ENCODE results near the gene DENND6B.

The DENND6B gene

DNA sequence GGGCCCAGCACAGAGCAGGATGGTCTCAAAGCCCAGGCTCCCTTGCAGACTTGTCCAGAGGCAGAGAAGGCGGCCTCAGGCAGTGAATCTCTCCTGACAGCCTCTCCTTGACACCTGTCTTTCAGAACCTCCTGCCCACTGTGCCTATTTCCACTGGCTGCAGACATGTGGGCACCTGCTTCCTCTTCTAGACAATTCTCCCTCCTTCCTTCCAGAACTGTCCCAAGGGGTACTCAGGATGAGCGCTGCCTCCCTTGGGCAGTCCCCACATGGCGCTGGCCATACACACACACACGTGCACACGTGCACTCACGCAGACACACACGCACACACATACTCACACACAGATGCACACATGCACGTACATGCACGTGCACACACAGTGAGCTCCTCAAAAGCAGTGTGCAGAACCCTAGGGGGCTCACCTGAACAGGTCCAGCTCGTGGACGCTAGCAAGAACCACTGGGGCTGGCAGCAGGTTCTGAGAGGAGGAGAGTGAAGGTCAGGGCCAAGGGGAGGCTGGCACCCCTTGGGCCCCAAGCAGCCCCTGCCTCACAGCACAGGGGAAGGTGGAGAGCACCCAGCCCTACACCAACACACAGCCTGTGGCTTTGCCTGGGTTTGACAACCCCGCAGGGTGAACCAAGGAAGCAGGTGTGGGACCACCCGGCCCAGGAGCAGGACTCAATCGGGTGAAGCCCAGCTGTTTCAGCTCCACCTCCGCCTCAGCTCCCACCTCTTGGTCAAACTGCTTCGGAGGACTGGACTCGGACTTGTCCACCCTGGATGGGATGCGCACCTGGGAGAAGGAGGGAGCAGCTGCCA is 11.3 kb downstream of the DENND6B start:
- CTCF ChIA-PET: interaction anchor here (1.0 to 1.9 kb wide), 4 partner anchors 10 to 41 kb away, joined by 3 to 6 read pairs (median 4); no protein-coding TSS in a partner anchor
- Mint-ChIP-seq H3K27ac (peak overlapping the region; percentile 86), H3K4me3 (peak overlapping the region; percentile 65)

DNA sequence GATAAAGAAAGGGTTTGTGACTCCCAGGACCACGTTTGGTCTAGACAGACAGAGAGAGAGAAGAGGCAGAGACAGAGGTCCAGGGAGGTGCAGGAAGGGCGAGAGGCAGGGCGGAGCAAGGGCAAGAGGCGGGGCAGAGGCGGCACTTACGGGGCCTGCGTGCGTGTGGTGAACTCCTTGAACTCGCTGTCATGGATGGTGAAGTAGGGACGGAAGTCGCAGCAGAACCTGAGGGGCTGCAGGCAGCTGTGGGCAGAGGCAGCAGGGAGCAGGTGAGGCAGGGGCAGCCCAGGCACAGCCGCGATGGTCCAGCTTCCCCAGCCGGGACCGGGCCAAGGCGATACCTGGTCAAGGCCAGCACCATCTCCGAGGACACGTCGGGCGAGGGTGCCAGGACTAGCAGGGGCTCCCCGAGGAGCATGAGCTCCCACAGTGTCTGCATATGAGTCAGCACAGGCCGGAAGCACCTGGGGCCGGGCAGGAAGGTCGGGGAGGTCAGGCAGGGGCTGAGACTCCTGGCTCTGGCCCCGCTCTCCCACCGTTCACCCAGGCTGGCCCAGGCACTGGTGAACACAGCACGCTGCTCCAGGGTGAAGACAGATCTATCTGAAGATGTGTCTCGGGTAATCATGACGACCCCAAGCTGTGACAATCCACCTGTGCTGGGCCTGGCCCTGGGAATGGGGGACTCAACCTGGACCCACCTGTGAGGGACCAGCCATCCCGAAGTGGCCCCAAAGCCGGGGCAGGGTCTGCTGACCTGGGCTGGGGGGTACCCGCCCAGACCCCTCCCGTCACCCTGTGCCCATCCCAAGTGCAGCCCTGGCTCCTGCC is 12.1 kb downstream of the DENND6B start:
- H3K4me1 Mint-ChIP-seq: peaks cover 19% of the 10 kb centered on the region
- peaks cover 10% of the 10 kb centered on the region for H3K27me3 Mint-ChIP-seq
- H3K9me3 Mint-ChIP-seq: no peaks in the 10 kb centered on the region
- peak overlapping the region; percentile 69 for H3K4me3 Mint-ChIP-seq
- H3K36me3 Mint-ChIP-seq: no peaks in the 10 kb centered on the region
- H3K27ac Mint-ChIP-seq: peak overlapping the region; percentile 86
- CTCF ChIA-PET: interaction anchor here (0.7 to 1.6 kb wide), 4 partner anchors 10 to 40 kb away, joined by 3 to 4 read pairs (median 3); no protein-coding TSS in a partner anchor
- peak; percentile 85 for DNase-seq

More for the DNA sequence above, 11.3 kb downstream of the DENND6B start:
- DNase-seq: no peak
- Mint-ChIP-seq H3K36me3 (no peaks in the 10 kb centered on the region), H3K4me1 (peaks cover 19% of the 10 kb centered on the region), H3K27me3 (peaks cover 8% of the 10 kb centered on the region), H3K9me3 (no peaks in the 10 kb centered on the region)

DNA sequence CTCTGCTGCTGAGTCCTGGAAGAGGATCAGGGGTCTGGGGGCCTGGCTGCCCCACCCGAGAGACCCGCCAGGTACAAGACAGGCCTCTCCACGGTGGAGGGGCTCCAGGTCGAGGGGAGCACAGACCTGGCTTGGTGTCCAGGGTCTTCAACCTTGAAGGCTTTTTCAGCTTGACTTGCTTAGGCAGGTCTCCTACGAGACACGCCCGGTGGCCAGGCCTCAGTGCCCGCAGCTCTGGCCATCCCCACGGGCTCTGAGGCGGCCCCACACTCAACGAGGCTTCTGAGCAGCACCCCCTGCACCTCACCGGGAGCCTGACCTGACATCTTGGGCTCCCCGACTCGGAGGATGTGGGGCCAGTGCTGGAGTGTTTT is 12.7 kb downstream of the DENND6B start:
- CTCF ChIA-PET: interaction anchor here (0.7 to 1.6 kb wide), 4 partner anchors 11 to 40 kb away, joined by 3 to 4 read pairs (median 3); no protein-coding TSS in a partner anchor
- peaks cover 16% of the 10 kb centered on the region for H3K27me3 Mint-ChIP-seq

DNA sequence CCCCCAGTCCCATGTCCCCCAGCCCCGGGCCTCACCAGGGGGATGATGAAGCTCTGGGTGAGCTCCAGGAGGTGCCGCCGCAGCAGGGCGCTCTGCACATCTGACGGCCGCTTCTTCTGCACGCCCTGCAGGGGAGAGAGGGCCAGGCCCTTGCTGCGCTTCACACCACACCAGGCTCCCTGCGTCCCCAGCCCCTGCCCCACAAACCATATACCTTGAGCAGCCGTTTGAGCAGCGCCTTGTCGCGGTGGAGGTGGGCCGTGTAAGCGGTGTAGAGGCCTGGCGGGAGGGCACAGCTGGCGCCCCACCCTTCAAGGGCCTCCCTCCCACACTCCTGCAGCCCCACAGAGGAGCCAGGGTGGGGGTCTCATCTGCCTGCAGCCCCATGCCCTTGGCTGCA is 13.2 kb downstream of the DENND6B start:
- Mint-ChIP-seq H3K36me3 (no peaks in the 10 kb centered on the region), H3K27ac (peak overlapping the region; percentile 82), H3K4me1 (peaks cover 22% of the 10 kb centered on the region), H3K9me3 (no peaks in the 10 kb centered on the region), H3K27me3 (peaks cover 20% of the 10 kb centered on the region), H3K4me3 (peak overlapping the region; percentile 69)
- DNase-seq: no peak
- CTCF ChIA-PET: interaction anchor here (1.5 to 1.6 kb wide), 2 partner anchors 37 to 39 kb away, joined by 3 to 4 read pairs; no protein-coding TSS in a partner anchor

More for the DNA sequence above, 12.7 kb downstream of the DENND6B start:
- no peaks in the 10 kb centered on the region for H3K9me3 Mint-ChIP-seq
- H3K4me1 Mint-ChIP-seq: peaks cover 19% of the 10 kb centered on the region
- peak overlapping the region; percentile 82 for H3K27ac Mint-ChIP-seq
- no peak for DNase-seq
- peak overlapping the region; percentile 69 for H3K4me3 Mint-ChIP-seq
- no peaks in the 10 kb centered on the region for H3K36me3 Mint-ChIP-seq

DNA sequence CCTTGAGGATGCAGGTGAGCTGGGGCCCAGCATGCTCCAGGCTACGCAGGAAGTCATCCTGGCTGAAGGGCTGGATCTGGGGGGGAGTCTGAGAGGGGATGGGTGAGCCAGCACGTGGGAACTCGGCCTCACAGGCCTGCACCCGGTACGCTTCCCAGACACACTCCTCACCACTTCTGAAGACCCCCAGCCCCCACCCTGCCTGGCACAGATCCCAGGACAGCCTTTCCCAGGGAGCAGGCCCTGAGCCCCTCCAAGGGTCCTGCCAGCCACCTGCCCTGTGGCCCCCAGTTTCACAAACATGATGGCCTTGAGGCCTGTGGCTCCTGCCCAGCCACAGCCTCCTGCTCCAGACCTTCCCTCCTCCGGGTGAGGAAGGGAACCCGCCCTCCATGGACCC is 13.8 kb downstream of the DENND6B start:
- no peaks in the 10 kb centered on the region for H3K9me3 Mint-ChIP-seq
- CTCF ChIA-PET: no interaction called here
- no peak for DNase-seq
- H3K36me3 Mint-ChIP-seq: no peaks in the 10 kb centered on the region
- H3K27me3 Mint-ChIP-seq: peaks cover 24% of the 10 kb centered on the region
- peaks cover 25% of the 10 kb centered on the region for H3K4me1 Mint-ChIP-seq
- no peak overlapping the region for H3K4me3 Mint-ChIP-seq
- no peak overlapping the region for H3K27ac Mint-ChIP-seq

DNA sequence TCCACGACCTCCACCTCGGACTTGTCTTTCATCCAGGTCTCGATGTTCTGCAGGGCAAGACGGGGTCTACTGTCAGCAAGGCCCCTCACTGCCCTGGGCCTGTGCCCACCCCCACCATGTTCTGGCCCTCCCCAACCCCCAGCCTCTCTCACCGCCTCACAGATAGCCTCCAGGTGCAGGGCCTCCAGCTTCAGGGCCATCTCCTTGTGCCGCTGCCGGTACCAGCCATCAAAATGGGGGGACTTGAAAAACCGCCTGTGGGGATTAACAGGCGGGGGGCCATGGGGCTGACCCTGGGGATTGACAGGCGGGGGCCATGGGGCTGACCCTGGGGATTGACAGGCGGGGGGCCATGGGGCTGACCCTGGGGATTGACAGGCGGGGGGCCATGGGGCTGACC is 14.4 kb downstream of the DENND6B start:
- DNase-seq: no peak
- Mint-ChIP-seq H3K4me3 (no peak overlapping the region), H3K27me3 (peaks cover 27% of the 10 kb centered on the region), H3K4me1 (peaks cover 25% of the 10 kb centered on the region), H3K36me3 (no peaks in the 10 kb centered on the region), H3K27ac (no peak overlapping the region), H3K9me3 (no peaks in the 10 kb centered on the region)
- CTCF ChIA-PET: no interaction called here

DNA sequence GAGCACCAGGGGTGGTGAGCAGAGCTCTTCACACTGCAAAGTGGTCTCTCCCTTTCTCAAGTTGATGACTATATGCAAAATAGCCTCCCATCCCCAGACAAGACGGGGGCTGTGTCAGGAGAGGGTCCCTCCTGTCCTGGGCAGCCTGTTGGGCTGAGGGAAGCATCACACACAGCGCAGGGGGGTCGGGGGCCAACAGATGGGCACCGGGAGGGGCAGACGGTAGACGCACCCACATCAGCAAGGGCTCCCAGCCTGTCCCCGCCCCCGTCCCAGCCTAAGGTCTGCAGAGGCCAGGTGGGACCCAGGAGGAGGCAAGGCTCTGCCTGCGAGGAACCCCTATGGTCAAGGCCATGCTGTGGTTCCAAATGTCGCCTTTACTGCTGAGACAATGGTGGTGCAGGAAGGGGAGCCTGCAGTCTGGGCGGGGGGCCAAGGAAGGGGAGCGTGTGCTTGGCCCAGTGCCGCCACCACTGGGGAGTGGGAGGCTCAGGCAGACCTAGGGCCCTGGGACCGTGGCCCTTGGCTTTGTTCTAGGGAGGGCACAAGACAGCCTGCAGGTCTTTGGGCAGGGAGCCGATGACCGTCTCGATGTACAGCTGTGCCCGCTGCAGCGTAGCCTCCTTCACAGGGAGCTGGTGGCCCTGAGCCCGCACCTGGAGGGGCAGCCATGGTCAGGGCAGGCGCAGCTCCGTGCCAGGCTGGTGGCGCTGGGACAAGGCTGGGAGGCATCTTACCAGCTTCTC is 15.0 kb downstream of the DENND6B start:
- Mint-ChIP-seq H3K27me3 (peaks cover 30% of the 10 kb centered on the region), H3K36me3 (no peaks in the 10 kb centered on the region), H3K9me3 (no peaks in the 10 kb centered on the region), H3K4me1 (peaks cover 25% of the 10 kb centered on the region), H3K4me3 (no peak overlapping the region), H3K27ac (no peak overlapping the region)
- CTCF ChIA-PET: no interaction called here
- DNase-seq: no peak

DNA sequence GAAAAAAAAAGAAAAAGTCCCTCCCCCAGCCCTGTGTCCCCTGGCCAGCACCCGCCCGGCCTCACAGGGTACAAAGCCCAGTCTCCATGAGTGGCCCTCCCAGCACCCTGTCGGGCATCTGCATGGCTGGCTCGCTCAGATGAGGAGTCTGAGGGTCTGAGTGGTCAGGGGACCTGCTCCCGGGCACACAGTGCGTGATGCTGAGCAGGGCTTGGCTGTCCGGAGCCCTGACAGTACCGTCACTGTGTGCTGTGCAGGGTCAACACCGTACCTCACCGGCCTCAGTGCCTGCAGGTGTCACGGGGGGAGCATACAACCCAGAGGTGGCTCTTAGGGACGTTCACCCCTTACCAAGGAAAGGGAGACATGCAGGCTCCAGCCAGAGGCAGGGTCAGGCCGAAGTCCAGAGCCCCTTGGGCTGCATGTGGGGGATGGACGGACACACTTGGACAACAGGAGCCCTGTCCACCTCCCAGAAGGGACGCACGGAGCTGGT is 15.8 kb downstream of the DENND6B start:
- H3K9me3 Mint-ChIP-seq: no peaks in the 10 kb centered on the region
- no peak overlapping the region for H3K4me3 Mint-ChIP-seq
- CTCF ChIA-PET: no interaction called here
- H3K4me1 Mint-ChIP-seq: peaks cover 29% of the 10 kb centered on the region
- no peak overlapping the region for H3K27ac Mint-ChIP-seq
- no peak for DNase-seq
- H3K27me3 Mint-ChIP-seq: peaks cover 38% of the 10 kb centered on the region
- no peaks in the 10 kb centered on the region for H3K36me3 Mint-ChIP-seq

DNA sequence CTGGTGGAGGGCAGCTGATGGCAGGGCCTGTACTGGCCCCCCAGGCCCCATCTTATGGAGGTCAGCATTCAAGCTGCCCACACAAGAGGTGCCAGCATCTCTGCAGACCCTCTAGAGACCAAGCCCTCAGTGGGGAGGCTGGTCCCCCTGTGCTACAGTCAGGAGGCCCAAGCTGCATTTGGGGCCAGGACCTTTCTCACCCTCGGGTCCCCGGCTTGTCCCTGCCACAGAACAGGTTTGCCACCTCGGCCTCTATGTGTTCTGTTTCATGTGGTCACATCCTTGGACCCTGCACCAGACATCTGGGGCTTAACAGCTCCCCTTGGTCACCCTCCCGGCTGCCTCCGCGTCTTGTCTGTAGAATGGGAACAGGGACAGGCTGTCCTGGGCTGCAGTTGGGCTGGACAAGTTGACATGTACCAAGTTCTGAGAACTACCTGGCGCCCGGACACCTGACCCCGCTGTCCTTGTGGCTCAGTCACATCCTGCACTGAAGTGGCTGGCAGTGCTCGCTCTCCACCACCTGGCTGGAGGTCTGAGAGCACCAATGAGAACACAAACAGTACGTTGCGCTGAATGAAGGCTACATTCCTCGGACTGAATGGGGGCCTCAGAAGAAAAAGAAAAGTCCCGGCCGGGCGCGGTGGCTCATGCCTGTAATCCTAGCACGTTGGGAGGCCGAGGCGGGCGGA is 16.6 kb downstream of the DENND6B start:
- DNase-seq: no peak
- no peaks in the 10 kb centered on the region for H3K36me3 Mint-ChIP-seq
- H3K27ac Mint-ChIP-seq: no peak overlapping the region
- CTCF ChIA-PET: no interaction called here
- no peak overlapping the region for H3K4me3 Mint-ChIP-seq
- H3K27me3 Mint-ChIP-seq: peaks cover 46% of the 10 kb centered on the region
- H3K9me3 Mint-ChIP-seq: no peaks in the 10 kb centered on the region
- H3K4me1 Mint-ChIP-seq: peaks cover 27% of the 10 kb centered on the region

DNA sequence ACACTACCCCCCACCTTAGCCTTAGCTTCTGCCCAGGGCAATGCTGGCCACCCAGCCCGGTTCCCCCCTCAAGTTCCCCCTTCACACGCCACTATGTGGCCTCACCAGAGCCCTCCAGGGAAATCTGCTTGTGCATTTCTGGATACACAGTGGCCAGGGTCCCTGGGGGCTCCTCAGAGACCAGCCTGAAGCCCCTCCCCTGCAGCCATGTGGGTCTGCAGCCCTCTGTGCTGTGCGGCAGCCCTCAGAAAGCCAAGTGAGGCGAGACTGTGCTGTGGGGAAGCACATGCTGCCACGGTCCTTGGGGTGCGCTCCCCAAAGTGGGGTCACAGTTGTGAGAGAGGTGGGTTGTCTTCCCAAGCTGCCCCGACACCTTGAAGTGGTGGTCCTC is 17.2 kb downstream of the DENND6B start:
- Mint-ChIP-seq H3K36me3 (no peaks in the 10 kb centered on the region), H3K9me3 (no peaks in the 10 kb centered on the region), H3K27me3 (peaks cover 52% of the 10 kb centered on the region), H3K4me1 (peaks cover 26% of the 10 kb centered on the region), H3K4me3 (no peak overlapping the region), H3K27ac (no peak overlapping the region)
- DNase-seq: no peak
- CTCF ChIA-PET: no interaction called here

DNA sequence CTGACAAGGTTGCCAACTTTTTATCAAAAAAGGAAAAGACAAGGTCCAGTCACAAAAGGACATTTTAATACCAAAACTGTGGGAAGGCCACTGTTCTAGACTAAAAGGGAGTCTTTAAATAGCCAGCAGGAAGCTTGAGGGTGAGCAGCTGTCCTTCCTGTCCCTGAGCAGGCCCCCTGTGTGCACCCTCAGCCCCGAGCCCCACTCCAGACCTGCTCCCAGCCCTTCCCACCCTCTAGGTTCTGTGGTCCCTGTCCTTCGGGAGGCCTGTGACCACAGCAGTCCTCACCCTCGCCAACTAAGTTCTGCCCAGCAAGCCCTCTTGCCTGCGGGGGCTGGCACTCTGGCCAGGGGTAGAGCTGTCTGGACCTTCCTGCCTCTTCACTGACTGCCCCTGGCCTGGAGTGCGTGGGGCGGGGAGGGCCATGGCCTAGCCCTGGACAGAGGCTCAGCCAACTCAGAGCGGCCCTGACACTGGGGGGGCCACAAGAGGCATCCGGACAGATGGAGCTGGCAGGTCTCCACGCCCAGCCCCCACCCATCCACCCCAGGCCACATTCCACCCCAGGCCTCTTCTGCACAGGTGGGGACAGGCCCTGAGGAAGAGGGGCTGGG is 17.7 kb downstream of the DENND6B start:
- peaks cover 25% of the 10 kb centered on the region for H3K4me1 Mint-ChIP-seq
- no peak overlapping the region for H3K27ac Mint-ChIP-seq
- no peaks in the 10 kb centered on the region for H3K36me3 Mint-ChIP-seq
- CTCF ChIA-PET: no interaction called here
- peak overlapping the region; percentile 49 for H3K4me3 Mint-ChIP-seq
- no peak for DNase-seq
- H3K27me3 Mint-ChIP-seq: peaks cover 57% of the 10 kb centered on the region
- no peaks in the 10 kb centered on the region for H3K9me3 Mint-ChIP-seq

DNA sequence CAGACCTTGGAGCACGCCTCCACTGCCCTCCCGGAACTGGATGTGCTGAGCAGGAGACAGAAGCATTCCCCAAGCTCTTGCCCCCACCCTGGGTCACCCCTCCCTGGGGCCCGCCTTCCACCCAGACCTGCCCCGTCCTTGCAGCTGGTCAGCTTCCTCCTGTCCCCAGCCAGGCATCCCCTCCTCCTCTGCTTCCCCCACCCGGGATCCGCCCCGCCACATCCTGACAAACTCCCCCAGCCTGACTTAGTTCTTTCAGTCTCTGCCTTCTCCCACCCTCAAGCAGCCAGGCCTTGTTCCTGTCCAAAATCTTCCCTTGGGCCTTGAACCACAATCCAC is 18.2 kb downstream of the DENND6B start:
- no peaks in the 10 kb centered on the region for H3K36me3 Mint-ChIP-seq
- peaks cover 62% of the 10 kb centered on the region for H3K27me3 Mint-ChIP-seq
- CTCF ChIA-PET: no interaction called here
- DNase-seq: no peak
- H3K27ac Mint-ChIP-seq: no peak overlapping the region
- no peaks in the 10 kb centered on the region for H3K9me3 Mint-ChIP-seq
- peak overlapping the region; percentile 49 for H3K4me3 Mint-ChIP-seq
- peaks cover 21% of the 10 kb centered on the region for H3K4me1 Mint-ChIP-seq

DNA sequence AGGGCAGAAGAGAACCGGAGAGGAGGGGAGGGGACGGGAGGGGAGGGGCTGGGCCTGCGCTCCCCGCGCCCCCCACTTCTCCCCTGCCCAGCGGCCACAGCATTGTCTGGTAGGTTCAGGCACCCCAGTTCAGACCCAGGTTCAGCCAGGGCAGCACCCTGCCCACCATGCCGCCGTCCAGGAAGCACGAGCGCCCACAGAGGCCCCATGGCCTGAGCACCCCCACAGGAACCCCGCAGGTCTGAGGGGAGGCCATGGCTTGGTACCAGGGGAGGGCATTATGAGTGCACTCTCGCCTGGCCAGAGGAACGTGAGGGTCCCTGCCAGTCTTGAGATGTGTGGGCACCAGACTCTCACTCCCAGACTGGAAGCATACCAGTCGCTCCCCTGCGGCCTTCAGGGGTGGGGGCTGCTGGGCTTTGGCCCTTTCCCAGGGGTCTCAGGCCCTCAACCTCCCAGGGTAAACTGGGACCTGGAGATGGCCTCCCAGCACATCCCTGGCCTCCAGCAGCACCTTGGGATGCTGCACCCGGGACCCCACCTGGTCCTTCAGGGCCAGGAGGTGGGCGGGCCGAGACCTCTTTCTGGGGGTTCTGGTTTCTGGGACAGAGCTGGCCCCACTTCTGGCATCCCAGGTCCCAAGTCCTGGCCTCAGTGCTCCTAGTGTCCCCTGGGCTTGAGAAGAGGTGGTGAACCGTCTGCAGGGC is 18.8 kb downstream of the DENND6B start:
- Mint-ChIP-seq H3K4me3 (no peak overlapping the region), H3K36me3 (no peaks in the 10 kb centered on the region), H3K9me3 (no peaks in the 10 kb centered on the region), H3K27me3 (peaks cover 67% of the 10 kb centered on the region), H3K27ac (no peak overlapping the region), H3K4me1 (peaks cover 21% of the 10 kb centered on the region)
- CTCF ChIA-PET: no interaction called here
- no peak for DNase-seq

All from activated naive CD4-positive, alpha-beta T cell treated with anti-CD3 and anti-CD28 coated beads, Interleukin-2, amount 10 ng/mL, durations not matched to agents 7 days and 5 days (primary cell).